ENCODE data around the gene ULK1. TPM values are rescaled to one million over a fixed set of nuclear protein-coding genes. Genes with fewer than 3 reads are reported as not detected.

The ULK1 gene
- polyA plus RNA-seq, 3 donors, result 1.0 to 75.1 (median 1.3) TPM

DNA sequence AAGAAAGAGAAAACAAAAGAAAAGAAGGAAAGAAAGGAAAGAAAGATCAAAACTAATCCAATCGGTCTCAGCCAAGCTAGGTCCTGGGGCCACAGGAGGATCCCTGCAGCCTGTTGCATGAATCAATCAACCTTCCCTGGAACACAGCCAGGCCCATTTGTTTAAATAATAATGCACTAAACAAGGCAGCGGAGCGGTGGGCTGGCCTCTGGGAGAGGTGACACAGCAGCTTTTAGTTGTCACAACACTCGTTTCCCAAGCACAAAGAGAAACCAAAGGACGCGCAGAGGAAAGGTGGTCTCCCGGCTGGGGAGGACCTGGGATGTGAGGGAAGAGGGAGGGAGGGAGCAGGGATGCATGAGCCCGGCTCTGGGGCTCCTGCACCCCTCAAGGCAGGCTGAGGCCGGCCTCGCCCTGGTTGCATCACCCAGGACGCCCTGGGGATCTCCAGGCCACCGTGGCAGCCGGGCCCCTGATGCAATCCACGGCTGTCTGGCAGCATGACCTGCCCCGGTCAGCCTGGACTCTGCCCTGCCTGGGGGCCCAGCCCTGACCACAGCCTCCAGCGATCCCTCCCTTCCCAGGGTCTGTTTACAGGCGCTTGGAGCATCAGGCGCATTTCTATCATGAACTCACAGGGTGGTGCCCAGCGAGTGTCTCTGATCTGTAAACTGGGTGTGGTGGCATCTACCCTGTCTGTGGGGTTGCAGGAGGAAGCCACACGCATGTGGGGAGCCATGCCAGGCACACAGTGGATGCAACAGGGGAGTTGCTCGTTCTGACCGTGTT lies 33.8 kb upstream of the ULK1 start:
- H3K27me3 Mint-ChIP-seq (ENCODE audit: low read depth in 3 of 3), result peaks cover 6 to 10% (median 8%) of the 10 kb centered on the region in 3 donors

More for the DNA sequence above, 33.8 kb upstream of the ULK1 start:
- Mint-ChIP-seq H3K4me1 (peaks cover 40% of the 10 kb centered on the region), H3K9me3 (peaks cover 0 to 2% (median 0%) of the 10 kb centered on the region in 7 donors), H3K27ac (peak overlapping the region; percentile 97 to 99 (median 98)), H3K36me3 (no peaks in the 10 kb centered on the region), H3K4me3 (peak overlapping the region; percentile 78 to 89)
- no peaks in the 10 kb centered on the region for H3K36me3 ChIP-seq (replicated peaks in 1 of 2; ENCODE audit: control insufficient read depth in 1 of 2, insufficient read depth in 2 of 2, low read length in 2 of 2)
- 1% methylated on average over 16 of the region's 22 CpGs for WGBS (ENCODE audit: insufficient coverage)
- intact Hi-C loops (cut with micrococcal nuclease), result loop anchor here (5.0 kb wide), 1 partner anchor 37 kb away; no protein-coding TSS in a partner anchor
- H3K4me3 ChIP-seq (replicated peaks in 1 of 3; ENCODE audit: low read depth in 2 of 3, low read length in 3 of 3), result peak overlapping the region; percentile 35 to 71 (median 37)
- DNase-seq, result peak; percentile 95 to 96 (median 95)
- peaks cover 42 to 45% of the 10 kb centered on the region in 2 donors for H3K4me1 ChIP-seq (ENCODE audit: control insufficient read depth in 1 of 2, insufficient read depth in 2 of 2, low read length in 2 of 2)
- peak overlapping the region; percentile 66 for H3K9ac ChIP-seq (ENCODE audit: insufficient read depth, low read length, poor library complexity, severe bottlenecking)
- H3K27ac ChIP-seq (ENCODE audit: low read depth in 1 of 2, low read length in 2 of 2), result peak overlapping the region; percentile 85 to 92
- H3K79me2 ChIP-seq (ENCODE audit: insufficient read depth, low read length), result no peaks in the 10 kb centered on the region
- TF ChIP-seq, protein P1, sequence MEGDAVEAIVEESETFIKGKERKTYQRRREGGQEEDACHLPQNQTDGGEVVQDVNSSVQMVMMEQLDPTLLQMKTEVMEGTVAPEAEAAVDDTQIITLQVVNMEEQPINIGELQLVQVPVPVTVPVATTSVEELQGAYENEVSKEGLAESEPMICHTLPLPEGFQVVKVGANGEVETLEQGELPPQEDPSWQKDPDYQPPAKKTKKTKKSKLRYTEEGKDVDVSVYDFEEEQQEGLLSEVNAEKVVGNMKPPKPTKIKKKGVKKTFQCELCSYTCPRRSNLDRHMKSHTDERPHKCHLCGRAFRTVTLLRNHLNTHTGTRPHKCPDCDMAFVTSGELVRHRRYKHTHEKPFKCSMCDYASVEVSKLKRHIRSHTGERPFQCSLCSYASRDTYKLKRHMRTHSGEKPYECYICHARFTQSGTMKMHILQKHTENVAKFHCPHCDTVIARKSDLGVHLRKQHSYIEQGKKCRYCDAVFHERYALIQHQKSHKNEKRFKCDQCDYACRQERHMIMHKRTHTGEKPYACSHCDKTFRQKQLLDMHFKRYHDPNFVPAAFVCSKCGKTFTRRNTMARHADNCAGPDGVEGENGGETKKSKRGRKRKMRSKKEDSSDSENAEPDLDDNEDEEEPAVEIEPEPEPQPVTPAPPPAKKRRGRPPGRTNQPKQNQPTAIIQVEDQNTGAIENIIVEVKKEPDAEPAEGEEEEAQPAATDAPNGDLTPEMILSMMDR (IDR thresholded peaks at IDR 0.05), result no peak
- H2AFZ ChIP-seq (ENCODE audit: insufficient read depth, low read depth, low read length, poor library complexity, severe bottlenecking), result peak overlapping the region; percentile 67
- no peaks in the 10 kb centered on the region for H3K9me3 ChIP-seq (replicated peaks in 1 of 2; ENCODE audit: control insufficient read depth in 1 of 2, insufficient read depth in 1 of 2, low read length in 2 of 2)
- no peaks in the 10 kb centered on the region for H3K27me3 ChIP-seq (ENCODE audit: control insufficient read depth in 2 of 2, insufficient read depth in 2 of 2, low read length in 2 of 2)
- no peaks in the 10 kb centered on the region for H4K20me1 ChIP-seq (ENCODE audit: insufficient read depth, low read length)
- H3K4me2 ChIP-seq (replicated peaks; ENCODE audit: extremely low read depth, low read length, poor library complexity, severe bottlenecking), result peak overlapping the region; percentile 77

Data from CD14-positive monocyte (primary cell).